ENCODE data around the gene GJD3.

DNA sequence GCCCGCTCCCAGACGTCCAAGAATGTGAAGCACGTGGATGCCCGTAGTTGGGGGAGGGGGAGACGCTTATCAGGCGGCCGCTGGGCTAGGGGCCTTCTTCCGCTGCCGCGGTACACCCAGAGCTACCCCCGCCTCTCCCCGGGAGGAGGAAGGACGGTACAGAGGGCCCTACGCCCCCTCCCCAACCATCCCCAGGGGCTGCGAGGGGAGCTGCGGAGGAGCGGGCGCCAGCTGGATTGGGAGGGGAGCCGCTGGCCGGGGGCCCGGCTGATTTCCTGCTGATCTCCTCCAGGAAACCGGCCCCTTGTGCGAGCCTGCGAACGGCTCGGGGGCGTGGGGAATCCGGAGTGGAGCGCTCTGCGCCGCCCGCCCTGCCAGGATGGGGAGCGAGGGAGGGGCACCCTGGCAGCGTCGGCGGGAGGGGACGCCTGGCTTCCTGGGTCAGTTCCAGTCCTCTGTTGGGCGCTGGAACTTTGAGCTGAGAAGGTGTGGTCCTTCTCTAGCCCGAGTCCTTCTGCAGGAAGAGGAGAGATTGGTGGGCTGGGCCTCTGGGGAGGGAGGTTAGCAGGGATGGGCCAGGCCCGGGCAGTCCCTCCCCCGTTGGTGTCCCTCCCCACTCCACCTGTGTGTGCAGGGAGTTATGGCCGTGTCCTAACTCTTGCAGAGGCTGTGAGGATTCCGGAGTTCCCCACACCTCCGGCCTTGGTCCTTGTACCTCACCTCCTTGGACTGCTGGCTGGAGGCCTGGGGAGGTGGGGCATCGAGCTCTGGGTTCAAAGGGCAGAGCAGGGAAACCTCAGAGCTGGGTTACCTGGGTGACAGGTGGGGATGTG lies 19.2 kb downstream of the GJD3 start:
- TF ChIP-seq POLR2A (IDR thresholded peaks at IDR 0.05) (no peak), CTCF (IDR thresholded peaks at IDR 0.05) (no peak), POLR2AphosphoS5 (IDR thresholded peaks at IDR 0.05) (peak; percentile 46), EP300 (IDR thresholded peaks at IDR 0.05) (no peak)

Measured in gastroesophageal sphincter (tissue), 3 donors.